Limb (tissue), 2 donors: ENCODE results near the gene KCNQ5.

Experiments
- DNase-seq, 2 donors: peaks; one replicate each; pipeline ENCODE4 v3.0.0-alpha.2; 2016; ENCODE audit errors: extremely low spot score in 2 of 2

KCNQ5 gene

DNA sequence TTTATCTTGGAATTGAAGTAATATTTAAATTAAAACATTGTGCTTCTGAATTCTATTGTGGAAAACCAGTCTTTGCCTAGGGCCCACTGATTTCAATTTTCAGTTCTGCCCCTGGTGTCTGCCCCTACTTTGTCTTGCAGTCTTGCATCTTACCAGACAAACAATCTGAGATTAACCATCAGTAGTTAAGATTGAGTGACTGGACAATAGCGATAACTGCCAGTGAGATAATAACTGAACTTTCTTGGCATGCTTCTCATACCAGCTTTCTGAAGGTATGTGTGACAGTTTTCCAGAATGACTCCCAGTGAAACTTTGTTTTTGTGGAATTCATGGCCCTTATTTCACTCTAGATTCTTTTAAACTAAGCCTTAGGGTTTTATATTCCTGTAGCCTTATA, 53.5 kb downstream of the KCNQ5 start:
- no peak for DNase-seq

GRCh38 chr6:72676995-72677394, 55.1 kb downstream of the KCNQ5 start:
- DNase-seq: no peak

- no peak for DNase-seq
Measured at GRCh38 chr6:72677740-72678139, 55.9 kb downstream of the KCNQ5 start.

GRCh38 chr6:72683797-72684196, 61.9 kb downstream of the KCNQ5 start:
- no peak for DNase-seq

DNA sequence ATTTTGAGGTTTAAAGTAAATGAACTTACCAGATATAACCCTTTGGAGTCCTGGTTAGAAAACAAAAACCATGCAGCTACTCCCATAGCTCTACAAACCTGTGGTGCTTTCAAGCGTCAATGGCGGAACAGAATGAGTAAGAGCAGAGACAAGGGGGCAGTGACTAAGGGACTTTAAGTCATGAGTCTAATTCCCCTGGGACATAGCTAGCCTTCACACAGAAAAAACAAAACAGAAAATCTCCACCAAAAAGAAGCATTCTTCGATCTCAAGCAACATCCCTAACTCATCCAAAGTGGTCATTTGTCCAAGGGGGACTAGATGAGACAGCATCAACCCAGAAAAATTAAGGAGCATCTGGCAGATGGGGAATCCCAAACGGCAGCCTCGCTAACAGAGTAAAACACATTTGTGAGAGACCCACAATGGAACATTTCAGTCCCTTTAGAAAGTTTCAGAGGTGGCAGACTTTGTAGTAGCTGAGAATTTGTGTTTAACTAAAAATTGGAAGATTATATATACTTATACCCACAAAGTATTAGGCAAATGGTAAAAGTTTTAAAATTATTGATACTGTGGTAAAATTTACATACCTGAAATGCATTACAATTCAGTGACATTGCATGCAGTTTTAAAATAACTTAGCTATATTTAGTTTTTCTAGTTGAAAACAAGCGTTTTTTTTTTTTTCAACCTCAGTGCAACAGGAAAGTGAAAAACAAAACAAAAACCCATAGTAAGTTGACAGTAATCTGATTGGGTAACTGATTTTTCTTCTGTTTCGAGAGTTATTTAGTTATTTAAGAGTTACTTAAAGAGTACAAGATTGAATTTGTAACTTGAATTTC, 67.5 kb downstream of the KCNQ5 start:
- no peak for DNase-seq

DNA sequence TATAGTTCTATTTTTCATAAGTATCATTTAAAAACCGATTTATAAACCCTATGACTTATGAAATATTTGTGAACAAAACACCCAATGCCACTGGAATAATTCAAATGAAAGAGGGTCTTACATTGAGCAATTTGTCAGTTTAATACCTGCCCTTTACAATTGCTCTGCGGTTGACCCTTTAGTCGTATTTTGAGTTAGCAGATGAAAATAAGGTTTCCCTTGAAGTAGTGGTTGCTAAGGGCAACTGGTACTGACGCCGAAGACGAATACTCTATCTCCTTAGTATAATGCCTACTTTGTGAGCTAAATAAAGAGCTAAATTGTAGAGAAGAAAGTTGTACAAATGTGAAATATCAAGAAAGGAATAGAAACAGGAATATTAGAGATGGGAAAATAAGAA, 69.4 kb downstream of the KCNQ5 start:
- DNase-seq: no peak

DNA sequence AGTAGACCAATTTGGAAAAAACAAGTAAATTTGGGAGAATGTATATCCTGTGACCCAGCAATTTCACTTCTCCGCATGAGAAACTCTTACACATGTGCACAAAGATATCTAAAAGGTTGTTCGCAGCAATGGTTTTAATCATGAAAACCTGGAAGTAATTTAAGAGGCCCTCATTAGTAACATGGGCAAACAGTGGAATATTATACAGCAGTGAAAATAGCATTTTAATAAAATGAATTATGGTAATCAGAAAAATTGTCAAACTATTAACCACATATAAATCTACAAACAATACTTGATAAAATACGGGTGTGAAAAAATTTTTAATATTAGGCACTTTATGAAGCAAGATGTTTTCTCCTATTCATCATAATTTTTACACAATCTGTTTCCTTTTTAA, 74.2 kb downstream of the KCNQ5 start:
- no peak for DNase-seq

DNA sequence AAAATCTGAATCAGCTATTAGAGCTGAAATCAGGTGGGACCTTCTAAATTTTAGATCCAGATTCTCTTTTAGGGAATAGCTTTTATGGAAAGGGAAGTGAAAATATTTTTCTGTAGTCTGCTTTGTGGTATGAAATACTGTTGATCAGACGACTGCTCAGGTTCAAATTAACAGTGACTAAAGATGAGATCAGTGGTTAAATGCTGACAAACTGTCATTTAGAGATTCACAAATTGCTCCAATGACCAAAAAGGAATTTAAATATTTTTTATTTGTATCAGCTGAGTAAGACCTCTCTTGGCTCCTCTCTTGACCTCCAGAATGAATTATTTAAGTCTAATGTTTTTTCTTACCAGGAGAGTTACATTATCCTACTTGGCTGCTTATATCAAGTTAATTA, 77.3 kb downstream of the KCNQ5 start:
- DNase-seq: no peak

GRCh38 chr6:72702421-72702820, 80.6 kb downstream of the KCNQ5 start:
- DNase-seq: no peak

DNA sequence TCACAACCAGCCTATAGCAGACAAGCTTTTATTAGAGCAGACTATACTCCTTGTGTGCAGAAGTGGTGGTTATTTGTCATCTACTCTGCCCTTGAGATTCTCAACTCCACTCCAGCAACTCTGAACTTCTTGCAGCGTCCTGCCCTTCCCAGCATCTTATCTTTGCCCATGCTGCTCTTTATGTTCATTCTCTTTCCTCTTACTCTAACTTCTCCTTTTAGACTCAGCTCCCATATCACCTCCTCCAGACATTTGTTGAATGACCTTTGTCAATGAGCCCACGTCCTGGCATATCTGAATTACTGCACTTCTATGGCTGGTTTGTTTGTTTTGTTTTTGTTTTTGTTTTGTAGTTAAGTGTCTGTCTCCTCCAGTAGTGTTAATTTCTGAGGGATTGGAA, 81.2 kb downstream of the KCNQ5 start:
- DNase-seq: no peak

- no peak for DNase-seq
Measured at GRCh38 chr6:72704979-72705378, 83.1 kb downstream of the KCNQ5 start.

DNA sequence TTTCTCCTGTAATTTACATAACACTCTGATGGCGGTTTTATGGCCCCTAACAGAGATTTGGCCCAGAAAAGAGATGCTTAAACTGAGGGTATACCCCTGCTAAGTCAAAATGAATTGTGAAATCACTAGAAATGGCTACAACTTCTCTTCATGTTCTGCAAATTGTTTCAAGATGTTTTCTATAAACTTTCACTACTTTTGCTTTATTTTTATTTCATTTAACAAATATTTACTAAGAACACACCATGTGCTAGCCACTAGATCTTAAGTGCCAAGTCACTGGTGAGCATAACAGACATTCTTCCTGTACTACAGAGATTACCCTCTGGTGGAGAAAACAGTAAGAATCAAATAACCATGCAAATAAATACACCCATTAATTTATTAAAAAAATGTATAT, 87.6 kb downstream of the KCNQ5 start:
- no peak for DNase-seq

GRCh38 chr6:72711731-72712130, 89.9 kb downstream of the KCNQ5 start:
- no peak for DNase-seq

DNA sequence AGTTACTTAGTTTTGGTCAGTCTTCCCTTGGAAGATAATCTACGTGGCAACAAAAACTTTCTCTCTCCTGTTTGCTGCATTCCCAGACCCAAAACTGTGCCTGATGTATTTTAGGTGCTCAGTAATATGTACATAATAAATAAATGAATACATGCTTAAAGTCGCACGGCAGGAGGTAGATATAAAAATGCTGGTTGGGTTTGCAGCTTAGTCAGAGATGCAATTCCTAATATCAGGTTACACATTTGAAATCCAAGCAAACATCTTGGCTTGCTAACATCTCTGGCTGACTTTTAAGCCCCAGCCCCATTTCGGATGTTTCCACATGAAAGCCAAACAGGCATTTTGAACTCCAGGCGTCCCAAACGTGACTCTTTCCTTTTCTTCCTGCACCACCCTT, 91.0 kb downstream of the KCNQ5 start:
- no peak for DNase-seq

DNA sequence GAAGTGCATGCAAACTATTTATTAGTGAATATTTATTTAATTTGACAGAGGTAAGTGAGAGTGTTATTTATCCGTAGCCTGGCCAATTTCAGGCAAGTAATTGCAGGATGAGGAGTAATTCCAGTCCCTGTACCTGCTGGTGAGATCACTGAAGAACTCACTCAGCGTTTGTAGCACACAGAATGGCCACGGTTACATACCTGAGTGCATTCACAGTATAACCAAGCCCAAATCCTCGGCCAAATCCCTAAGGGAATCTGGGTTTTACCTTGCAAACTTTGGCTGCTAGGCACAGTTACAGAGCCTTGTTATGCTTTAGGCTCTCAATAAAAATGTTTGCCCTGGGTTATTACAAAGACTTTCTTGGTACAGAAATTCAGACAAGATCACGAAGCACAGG, 93.3 kb downstream of the KCNQ5 start:
- DNase-seq: no peak

DNA sequence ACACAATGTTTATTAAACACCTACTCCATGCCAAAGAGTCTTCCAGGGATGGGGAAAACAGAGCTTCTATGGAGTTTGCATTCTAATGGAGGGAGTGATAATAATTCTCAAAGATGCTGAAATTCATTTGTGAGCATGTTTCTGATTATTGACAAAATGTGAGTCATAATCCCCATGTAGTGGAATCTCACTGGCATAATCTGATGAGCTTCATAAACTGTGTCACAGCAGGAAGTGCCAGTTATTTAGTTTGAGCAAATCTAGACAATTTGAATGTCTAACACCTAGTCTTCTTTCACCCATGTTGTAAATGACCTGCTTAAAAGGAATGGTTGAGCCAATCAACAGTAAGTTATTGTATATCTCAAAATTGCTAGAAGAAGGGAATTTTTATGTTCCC, 95.1 kb downstream of the KCNQ5 start:
- DNase-seq: no peak

DNA sequence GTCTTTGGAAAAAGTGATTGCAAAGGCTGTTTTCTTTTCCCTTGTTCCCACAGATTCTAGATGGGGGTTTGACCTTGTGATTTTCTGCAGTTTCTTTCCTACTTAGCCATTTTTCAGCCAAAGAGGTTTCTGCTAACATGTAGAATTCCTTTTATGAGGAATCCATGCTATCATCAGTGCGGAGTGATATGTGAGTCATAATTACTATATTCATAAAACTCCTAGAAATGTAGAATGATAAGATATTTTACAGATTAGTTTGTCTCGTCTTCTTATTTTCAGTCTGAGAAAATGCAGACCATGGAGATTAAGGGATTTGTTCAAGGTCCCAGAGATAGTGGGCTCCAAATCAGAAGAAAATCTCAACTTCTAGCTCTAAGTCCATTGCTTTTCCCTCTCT, 98.6 kb downstream of the KCNQ5 start:
- no peak for DNase-seq

GRCh38 chr6:72721346-72721745, 99.5 kb downstream of the KCNQ5 start:
- no peak for DNase-seq

DNA sequence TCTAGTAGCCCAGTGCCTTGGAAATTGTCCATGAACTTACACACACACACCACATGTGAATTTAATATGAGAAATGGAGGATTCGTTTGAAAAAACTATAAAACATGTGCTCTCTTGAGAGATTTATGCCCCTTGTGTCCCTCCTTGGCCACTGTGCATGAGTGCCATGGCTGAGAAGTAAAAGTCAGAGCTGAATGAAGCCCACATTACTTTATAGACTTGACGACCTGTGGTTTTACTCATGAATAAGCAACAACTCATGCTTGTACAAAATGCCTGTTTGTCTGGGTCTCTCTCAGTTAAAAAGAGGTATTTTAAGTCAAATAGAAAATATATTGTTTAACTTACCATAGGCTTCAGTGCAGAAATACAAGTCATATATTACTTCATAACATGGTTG, 102.7 kb downstream of the KCNQ5 start:
- peak in 1 of 2 donors; percentile 26 for DNase-seq

DNA sequence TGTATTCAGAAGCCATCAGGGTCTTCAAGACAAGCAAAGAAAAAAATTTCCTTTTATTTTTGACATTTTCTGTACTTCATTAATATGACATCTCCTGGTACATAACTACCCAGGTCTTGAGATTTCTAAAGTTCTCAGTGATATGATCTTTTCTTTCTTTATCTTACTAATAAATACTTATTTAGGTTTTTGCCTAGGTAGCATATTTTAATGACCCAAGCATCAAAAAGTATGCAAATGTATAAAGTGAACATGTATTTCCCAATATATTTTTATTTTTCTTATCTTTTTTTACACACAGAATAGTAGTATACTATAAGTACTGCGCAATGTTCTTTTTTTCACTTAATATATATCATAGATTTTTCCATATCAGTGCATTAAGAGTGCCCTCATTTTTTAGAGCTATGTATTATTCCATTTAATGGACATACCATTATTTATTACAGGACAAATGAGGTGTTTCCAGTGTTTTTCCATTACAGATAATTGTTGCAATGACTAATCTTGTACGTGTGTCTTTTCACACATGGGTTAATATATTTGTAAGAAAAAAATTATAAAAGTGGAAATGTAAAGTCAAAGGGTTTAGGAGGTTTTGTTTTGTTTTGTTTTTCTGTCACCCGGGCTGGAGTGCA, 107.0 kb downstream of the KCNQ5 start:
- DNase-seq: no peak

- DNase-seq: no peak
Measured at GRCh38 chr6:72733045-72733444, 111.2 kb downstream of the KCNQ5 start.

DNA sequence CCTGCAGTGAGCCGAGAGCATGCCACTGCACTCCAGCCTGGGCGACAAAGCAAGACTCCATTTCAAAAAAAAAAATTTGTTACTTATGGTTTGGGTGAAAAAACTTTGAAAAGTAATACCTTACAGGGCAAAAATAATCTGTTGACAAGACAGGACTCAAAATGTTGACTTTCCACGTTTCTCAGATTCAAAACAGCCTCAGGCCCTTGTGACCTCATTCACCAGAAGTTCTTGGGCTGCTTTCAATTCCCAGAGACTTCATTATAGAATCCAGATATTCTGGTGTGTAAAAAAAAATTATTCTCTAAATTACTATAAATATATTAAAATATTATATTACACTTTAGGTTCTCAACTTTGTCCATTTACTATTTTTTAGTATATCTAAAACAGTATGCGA, 116.2 kb downstream of the KCNQ5 start:
- DNase-seq: no peak

DNA sequence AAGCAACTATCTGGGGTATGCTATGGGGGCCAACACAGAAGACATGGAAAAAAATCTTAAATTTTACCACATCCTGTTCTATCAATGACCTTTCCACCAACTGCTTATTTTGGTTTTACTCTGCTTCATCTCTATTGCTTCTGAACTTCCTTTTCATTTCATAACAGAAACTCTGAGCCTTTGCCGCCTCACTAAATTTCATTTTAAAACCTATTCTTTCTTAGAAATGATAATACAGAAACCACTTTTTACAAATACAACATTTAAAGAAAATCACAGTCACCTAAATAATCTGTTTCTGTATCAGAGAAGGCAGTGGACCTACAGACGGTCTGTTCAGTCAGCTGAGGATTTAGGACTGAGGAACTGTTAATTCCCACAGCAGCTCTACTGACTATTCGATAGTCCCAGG, 117.5 kb downstream of the KCNQ5 start:
- DNase-seq: no peak
